SK-N-SH (cell line): Measurements from ENCODE around the gene RET. TPM values are rescaled to one million over a fixed set of nuclear protein-coding genes. Genes with fewer than 3 reads are reported as not detected.

Source experiments
- CTCF ChIA-PET: fragments of 300-600, 350-600 bp; formaldehyde crosslinking; extraction: SDS; loops from one replicate; lab custom pipeline; 2021; lab: Yijun Ruan, JAX
- POLR2A ChIA-PET: fragments of 350-600 bp; sonication (Branson Sonifier 250); formaldehyde crosslinking; extraction: SDS; loops from one replicate; lab custom pipeline; 2020; ENCODE audit warnings: antibody characterized with exemption, inconsistent platforms; lab: Yijun Ruan, JAX
- DNase-seq: peaks from one replicate; pipeline ENCODE4 v3.0.0; 2012
- H2AFZ ChIP-seq: fragments of 200-600 bp; sonication (generic); 2 replicates; pipeline ENCODE4 v1.8.1; 2016; ENCODE audit warnings: antibody characterized with exemption, mild to moderate bottlenecking, low read depth
- H3F3A ChIP-seq: fragments of 200-600 bp; sonication (generic); replicated peaks from 2 replicates; pipeline ENCODE3; 2016; ENCODE audit warnings: antibody characterized with exemption, mild to moderate bottlenecking; ENCODE audit not compliant: insufficient read depth
- H3K27ac ChIP-seq, 2 experiments: fragments of 200-500 bp in 1 of 2; fragments of 200-600 bp in 1 of 2; sonication (Bioruptor generic) in 1 of 2; sonication (generic), shearing (Covaris generic) in 1 of 2; 2 replicates each; pipeline versions ENCODE4 v1.5.1 to v1.6.1; 2014 to 2016; ENCODE audit warnings: low read depth in 2 of 2, inconsistent platforms in 1 of 2, low read length in 1 of 2, mild to moderate bottlenecking in 1 of 2, mixed read lengths in 1 of 2
- H3K27me3 ChIP-seq: fragments of 200-600 bp; sonication (generic), shearing (Covaris generic); 2 replicates; pipeline ENCODE4 v1.6.1; 2016; ENCODE audit warnings: mixed run types; ENCODE audit not compliant: insufficient read depth
- H3K36me3 ChIP-seq, 2 experiments: fragments of 200-500 bp in 1 of 2; fragments of 200-600 bp in 1 of 2; sonication (Bioruptor generic) in 1 of 2; sonication (generic) in 1 of 2; replicated peaks in 1 of 2; 2 replicates each; pipeline versions ENCODE3 to v1.5.1; 2014 to 2016; ENCODE audit warnings: low read length in 1 of 2, mild to moderate bottlenecking in 1 of 2; ENCODE audit not compliant: insufficient read depth in 2 of 2, control insufficient read depth in 1 of 2
- H3K4me1 ChIP-seq, 2 experiments: fragments of 200-500 bp in 1 of 2; fragments of 200-600 bp in 1 of 2; sonication (Bioruptor generic) in 1 of 2; sonication (generic), shearing (Covaris generic) in 1 of 2; 2 replicates each; pipeline versions ENCODE4 v1.5.1 to v1.6.1; 2014 to 2016; ENCODE audit warnings: low read depth in 1 of 2, low read length in 1 of 2, mixed run types in 1 of 2; ENCODE audit not compliant: insufficient read depth in 2 of 2, control insufficient read depth in 1 of 2
- H3K4me2 ChIP-seq: fragments of 200-600 bp; sonication (generic), shearing (Covaris generic); 2 replicates; pipeline ENCODE4 v1.6.1; 2017; ENCODE audit warnings: mixed run types
- H3K4me3 ChIP-seq, 2 experiments: fragments of 200-500 bp in 1 of 2; fragments of 200-600 bp in 1 of 2; sonication (Bioruptor generic) in 1 of 2; sonication (generic), shearing (Covaris generic) in 1 of 2; 2 replicates each; pipeline versions ENCODE4 v1.5.1 to v1.8.1; 2014 to 2016; ENCODE audit warnings: low read depth in 2 of 2, inconsistent platforms in 1 of 2, low read length in 1 of 2, mild to moderate bottlenecking in 1 of 2, mixed read lengths in 1 of 2, moderate library complexity in 1 of 2
- H3K79me2 ChIP-seq: fragments of 200-600 bp; sonication (generic); 2 replicates; pipeline ENCODE4 v1.8.1; 2017; ENCODE audit warnings: mild to moderate bottlenecking; ENCODE audit not compliant: insufficient read depth
- H3K9ac ChIP-seq: fragments of 200-600 bp; sonication (generic); 2 replicates; pipeline ENCODE4 v1.6.1; 2017; ENCODE audit warnings: mixed run types
- H3K9me2 ChIP-seq: fragments of 200-600 bp; sonication (generic); 2 replicates; pipeline ENCODE4 v1.6.1; 2017; ENCODE audit warnings: mixed run types
- H3K9me3 ChIP-seq: fragments of 200-600 bp; sonication (generic); 2 replicates; pipeline ENCODE4 v1.6.1; 2017; ENCODE audit warnings: mixed run types, mild to moderate bottlenecking, moderate library complexity
- H4K20me1 ChIP-seq: fragments of 200-600 bp; sonication (generic); 2 replicates; pipeline ENCODE4 v1.6.1; 2017; ENCODE audit warnings: mild to moderate bottlenecking, mixed run types; ENCODE audit not compliant: insufficient read depth
- EP300 ChIP-seq, 2 experiments: IDR thresholded peaks; 2 replicates each; pipeline versions ENCODE4 v1.4.0 to v1.6.1; 2012; ENCODE audit warnings: borderline replicate concordance in 1 of 2, low read depth in 1 of 2, low read length in 1 of 2
- EZH2phosphoT487 ChIP-seq: fragments of 200-600 bp; sonication (generic); IDR thresholded peaks from 2 replicates; pipeline ENCODE4 v1.6.1; 2017; ENCODE audit warnings: low read depth, mixed run types, mild to moderate bottlenecking, antibody characterized with exemption, moderate library complexity, borderline replicate concordance
- GATA2 ChIP-seq: sonication (generic); formaldehyde crosslinking; IDR thresholded peaks from 2 replicates; pipeline ENCODE4 v1.5.0; 2020; ENCODE audit warnings: mild to moderate bottlenecking, missing genetic modification reagents
- JUND ChIP-seq: IDR thresholded peaks from 2 replicates; pipeline ENCODE4 v1.4.0; 2012
- MEF2A ChIP-seq: IDR thresholded peaks from 2 replicates; pipeline ENCODE4 v1.4.0; 2012; ENCODE audit warnings: low read depth, borderline replicate concordance
- NFIC ChIP-seq: IDR thresholded peaks from 2 replicates; pipeline ENCODE4 v1.4.0; 2012; ENCODE audit warnings: borderline replicate concordance
- NRF1 ChIP-seq: IDR thresholded peaks from 2 replicates; pipeline ENCODE4 v1.6.1; 2012; ENCODE audit warnings: low read depth, mild to moderate bottlenecking, low read length
- RAD21 ChIP-seq: IDR thresholded peaks from 2 replicates; pipeline ENCODE4 v1.6.1; 2012; ENCODE audit warnings: mild to moderate bottlenecking, low read length
- RCOR1 ChIP-seq: fragments of 150-350 bp; IDR thresholded peaks from 2 replicates; pipeline ENCODE4 v1.6.1; 2017; ENCODE audit warnings: antibody characterized with exemption, low read length
- REST ChIP-seq: IDR thresholded peaks from 2 replicates; pipeline ENCODE4 v1.6.1; 2012; ENCODE audit warnings: mild to moderate bottlenecking, low read depth, low read length, moderate library complexity
- RFX5 ChIP-seq: IDR thresholded peaks from 2 replicates; pipeline ENCODE4 v1.6.1; 2012; ENCODE audit warnings: mild to moderate bottlenecking, improper control_type of control experiment, low read length
- RXRA ChIP-seq: IDR thresholded peaks from 2 replicates; pipeline ENCODE4 v1.4.0; 2012; ENCODE audit warnings: low read depth, mild to moderate bottlenecking, borderline replicate concordance
- SIN3A ChIP-seq: IDR thresholded peaks from 2 replicates; pipeline ENCODE4 v1.6.1; 2012; ENCODE audit warnings: low read depth, mild to moderate bottlenecking, low read length, moderate library complexity, borderline replicate concordance
- SMC3 ChIP-seq: IDR thresholded peaks from 2 replicates; pipeline ENCODE4 v1.6.1; 2012; ENCODE audit warnings: low read depth, low read length, improper control_type of control experiment
- TAF1 ChIP-seq: IDR thresholded peaks from 2 replicates; pipeline ENCODE4 v1.6.1; 2012; ENCODE audit warnings: low read depth, mild to moderate bottlenecking, low read length, moderate library complexity, borderline replicate concordance
- TEAD4 ChIP-seq: IDR thresholded peaks from 2 replicates; pipeline ENCODE4 v1.4.0; 2012; ENCODE audit warnings: mild to moderate bottlenecking, borderline replicate concordance; ENCODE audit not compliant: insufficient read depth
- USF1 ChIP-seq: IDR thresholded peaks from 2 replicates; pipeline ENCODE4 v1.4.0; 2012; ENCODE audit warnings: low read depth, borderline replicate concordance
- WGBS: methylation state at CpG from one replicate; pipeline ENCODE4 v1.1.6; 2017; ENCODE audit warnings: low lambda C conversion rate; 5-methylcytosine and 5-hydroxymethylcytosine counted together
- polyA plus RNA-seq, 3 experiments: library from polyadenylated mRNA; depleted of rRNA; stranded (reverse); fragments of >200 nt; gene quantifications; 2 replicates each; pipeline ENCODE4 v1.2.3, GENCODE V29; 2012

Gene RET
- polyA plus RNA-seq, 1 of the 3 experiments (the other 2 are of a cell fraction), result 3.2 TPM

- Histone ChIP-seq H4K20me1 (no peaks in the 10 kb centered on the region), H3K4me2 (no peak overlapping the region), H3K9me3 (no peaks in the 10 kb centered on the region), H3K36me3 (no peaks in the 10 kb centered on the region), H3K79me2 (no peaks in the 10 kb centered on the region), H3K4me1 (peaks cover 0 to 78% of the 10 kb centered on the region in 2 experiments; a peak in 1 of 4 replicates), H3K9ac (no peak overlapping the region), H2AFZ (no peak overlapping the region), H3K27ac (peak overlapping the region in 1 of 2 experiments; percentile 88; a peak in 2 of 4 replicates), H3K27me3 (no peaks in the 10 kb centered on the region), H3F3A (no peaks in the 10 kb centered on the region), H3K4me3 (no peak overlapping the region), H3K9me2 (no peaks in the 10 kb centered on the region)
- ChIA-PET CTCF (interaction anchor here (0.8 to 5.9 kb wide), 6 partner anchors 9 to 201 kb away, joined by 3 to 63 read pairs (median 4); partner anchors contain the start of gene RET), POLR2A (interaction anchor here (0.9 to 2.6 kb wide), 4 partner anchors 8 to 197 kb away, joined by 3 to 11 read pairs (median 4); no protein-coding TSS in a partner anchor)
- DNase-seq, result no peak
- TF ChIP-seq NFIC, result no peak
- no peak for TF ChIP-seq RXRA
- TF ChIP-seq NRF1, result no peak
- TF ChIP-seq USF1, result no peak
- TF ChIP-seq GATA2 (CRISPR knock-in tag), result no peak
- TF ChIP-seq TEAD4, result no peak
- WGBS, result 70% methylated on average over 4 of the region's 5 CpGs
Measured at GRCh38 chr10:43068136-43068395, 8.8 kb upstream of the RET start.

GRCh38 chr10:43068471-43069210 lies 8.2 kb upstream of the RET start:
- no peaks in the 10 kb centered on the region for H4K20me1 ChIP-seq
- no peak overlapping the region for H3K4me2 ChIP-seq
- DNase-seq, result no peak
- H3K9ac ChIP-seq, result no peak overlapping the region
- no peaks in the 10 kb centered on the region for H3K9me3 ChIP-seq
- ChIA-PET CTCF (interaction anchor here (1.0 to 5.9 kb wide), 7 partner anchors 9 to 201 kb away, joined by 3 to 63 read pairs (median 4); partner anchors contain the start of gene RET), POLR2A (interaction anchor here (0.6 to 2.6 kb wide), 5 partner anchors 10 to 198 kb away, joined by 3 to 11 read pairs (median 3); no protein-coding TSS in a partner anchor)
- 70% methylated on average over 14 of the region's 14 CpGs for WGBS
- H3K79me2 ChIP-seq, result no peaks in the 10 kb centered on the region
- peaks cover 0 to 79% of the 10 kb centered on the region in 2 experiments; a peak in 1 of 4 replicates for H3K4me1 ChIP-seq
- H3K27ac ChIP-seq, result peak overlapping the region in 1 of 2 experiments; percentile 88; a peak in 2 of 4 replicates
- H3K9me2 ChIP-seq, result no peaks in the 10 kb centered on the region
- H3K36me3 ChIP-seq, result no peaks in the 10 kb centered on the region
- H3F3A ChIP-seq, result no peaks in the 10 kb centered on the region
- TF ChIP-seq RCOR1 (no peak), RFX5 (no peak), EP300 (IDR thresholded peaks at IDR 0.05; ENCODE audit: borderline replicate concordance in 1 of 2, low read depth in 1 of 2, low read length in 1 of 2) (peak in 1 of 2 experiments; percentile 18; a peak in 1 of 4 replicates)
- no peak overlapping the region for H3K4me3 ChIP-seq
- H3K27me3 ChIP-seq, result no peaks in the 10 kb centered on the region
- no peak overlapping the region for H2AFZ ChIP-seq

GRCh38 chr10:43069211-43069515 lies 7.7 kb upstream of the RET start:
- H3K9ac ChIP-seq, result no peak overlapping the region
- no peak overlapping the region for H2AFZ ChIP-seq
- H3K27me3 ChIP-seq, result no peaks in the 10 kb centered on the region
- POLR2A ChIA-PET, result interaction anchor here (0.6 to 2.6 kb wide), 4 partner anchors 10 to 198 kb away, joined by 3 to 11 read pairs (median 4); no protein-coding TSS in a partner anchor
- H3F3A ChIP-seq, result no peaks in the 10 kb centered on the region
- peaks cover 0 to 78% of the 10 kb centered on the region in 2 experiments; a peak in 1 of 4 replicates for H3K4me1 ChIP-seq
- CTCF ChIA-PET, result interaction anchor here (0.7 to 5.1 kb wide), 8 partner anchors 9 to 202 kb away, joined by 3 to 19 read pairs (median 4); no protein-coding TSS in a partner anchor
- no peak overlapping the region for H3K4me2 ChIP-seq
- no peak for DNase-seq
- H3K36me3 ChIP-seq, result no peaks in the 10 kb centered on the region
- no peaks in the 10 kb centered on the region for H4K20me1 ChIP-seq
- no peak overlapping the region for H3K4me3 ChIP-seq
- no peaks in the 10 kb centered on the region for H3K9me3 ChIP-seq
- peak overlapping the region in 1 of 2 experiments; percentile 88; a peak in 2 of 4 replicates for H3K27ac ChIP-seq
- 56% methylated on average over 5 of the region's 5 CpGs for WGBS
- no peaks in the 10 kb centered on the region for H3K79me2 ChIP-seq
- no peaks in the 10 kb centered on the region for H3K9me2 ChIP-seq
- TF ChIP-seq SMC3 (no peak), TAF1 (no peak), RAD21 (no peak), SIN3A (no peak), REST (no peak), MEF2A (no peak), EZH2phosphoT487 (no peak), JUND (no peak)
